ENCODE results near the gene POC5.

GRCh38 chr5:75711151-75711550 lies 6.1 kb downstream of the POC5 start:
- TF ChIP-seq CTCF (IDR thresholded peaks at IDR 0.05; ENCODE audit: insufficient read depth, low read length) (no peak), POLR2AphosphoS5 (IDR thresholded peaks at IDR 0.05; ENCODE audit: low read depth) (no peak), GABPA (IDR thresholded peaks at IDR 0.05; ENCODE audit: low read depth) (no peak), REST (IDR thresholded peaks at IDR 0.05; ENCODE audit: insufficient replicate concordance, low read depth) (no peak), SPI1 (IDR thresholded peaks at IDR 0.05; ENCODE audit: borderline replicate concordance, low read depth) (no peak)
